ENCODE data around the gene CREM. TPM values are rescaled to one million over a fixed set of nuclear protein-coding genes. Genes with fewer than 3 reads are reported as not detected.

Gene CREM
- total and polyA plus RNA-seq, 7 donors, result 18.8 to 336 (median 39.2) TPM

DNA sequence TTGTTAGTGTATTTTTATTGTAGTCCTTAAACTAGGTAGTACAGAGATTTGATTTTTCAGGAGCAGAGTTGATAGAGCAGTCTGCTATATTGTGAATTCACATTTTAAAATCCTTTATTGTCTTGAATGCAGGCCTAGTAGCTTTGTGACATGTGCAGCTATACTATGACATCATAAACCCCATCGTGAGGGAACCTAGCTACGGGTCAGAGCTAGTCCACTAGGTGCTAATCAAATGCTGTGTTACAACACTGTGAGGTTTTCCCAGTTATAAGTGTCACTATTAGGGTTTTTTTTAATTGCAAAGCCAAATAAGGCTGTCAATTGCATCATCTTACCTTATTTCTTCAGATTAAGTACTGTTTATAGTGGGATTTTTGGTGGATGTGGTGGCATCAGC lies 40.7 kb downstream of the CREM start:
- TF ChIP-seq, protein P1, sequence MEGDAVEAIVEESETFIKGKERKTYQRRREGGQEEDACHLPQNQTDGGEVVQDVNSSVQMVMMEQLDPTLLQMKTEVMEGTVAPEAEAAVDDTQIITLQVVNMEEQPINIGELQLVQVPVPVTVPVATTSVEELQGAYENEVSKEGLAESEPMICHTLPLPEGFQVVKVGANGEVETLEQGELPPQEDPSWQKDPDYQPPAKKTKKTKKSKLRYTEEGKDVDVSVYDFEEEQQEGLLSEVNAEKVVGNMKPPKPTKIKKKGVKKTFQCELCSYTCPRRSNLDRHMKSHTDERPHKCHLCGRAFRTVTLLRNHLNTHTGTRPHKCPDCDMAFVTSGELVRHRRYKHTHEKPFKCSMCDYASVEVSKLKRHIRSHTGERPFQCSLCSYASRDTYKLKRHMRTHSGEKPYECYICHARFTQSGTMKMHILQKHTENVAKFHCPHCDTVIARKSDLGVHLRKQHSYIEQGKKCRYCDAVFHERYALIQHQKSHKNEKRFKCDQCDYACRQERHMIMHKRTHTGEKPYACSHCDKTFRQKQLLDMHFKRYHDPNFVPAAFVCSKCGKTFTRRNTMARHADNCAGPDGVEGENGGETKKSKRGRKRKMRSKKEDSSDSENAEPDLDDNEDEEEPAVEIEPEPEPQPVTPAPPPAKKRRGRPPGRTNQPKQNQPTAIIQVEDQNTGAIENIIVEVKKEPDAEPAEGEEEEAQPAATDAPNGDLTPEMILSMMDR (IDR thresholded peaks at IDR 0.05), result no peak
- no peaks in the 10 kb centered on the region for H3K9me3 ChIP-seq
- intact Hi-C loops (cut with DNase I), result no loop called here
- no peaks in the 10 kb centered on the region for H3K36me3 ChIP-seq (ENCODE audit: insufficient read depth in 1 of 2, low read depth in 1 of 2)
- peaks cover 4% of the 10 kb centered on the region for H3K4me1 ChIP-seq
- H3K27me3 ChIP-seq (ENCODE audit: insufficient read depth in 3 of 3, low read length in 2 of 3), result no peaks in the 10 kb centered on the region
- no peak overlapping the region for H3K27ac ChIP-seq
- WGBS, 3 donors, result 92% methylated on average over 2 of the region's 2 CpGs
- DNase-seq (no peak), ATAC-seq (no peak)
- H3K4me3 ChIP-seq, result no peak overlapping the region

DNA sequence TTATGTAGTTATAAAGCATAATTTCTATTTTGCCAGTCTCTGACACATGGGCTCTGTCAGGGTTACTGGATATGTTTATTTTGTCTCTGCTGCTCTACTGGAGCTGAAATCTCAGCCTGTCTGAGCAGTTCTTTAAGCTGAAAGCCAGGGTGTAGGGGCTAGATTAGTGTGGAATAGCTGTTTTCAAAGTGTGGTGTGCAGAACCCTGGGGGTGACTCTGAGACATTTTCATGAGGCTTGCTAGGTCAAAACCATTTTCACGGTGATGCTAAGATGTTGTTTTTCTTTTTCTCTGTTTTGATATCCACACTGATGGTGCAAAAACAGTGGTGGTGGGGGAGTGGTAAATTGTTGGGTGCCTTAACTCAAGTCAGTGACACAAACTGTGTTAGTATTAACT lies 45.5 kb downstream of the CREM start:
- Histone ChIP-seq H3K4me1 (peaks cover 6% of the 10 kb centered on the region), H3K27ac (peak overlapping the region; percentile 8), H3K36me3 (ENCODE audit: insufficient read depth in 1 of 2, low read depth in 1 of 2) (no peaks in the 10 kb centered on the region), H3K27me3 (ENCODE audit: insufficient read depth in 3 of 3, low read length in 2 of 3) (no peaks in the 10 kb centered on the region), H3K4me3 (no peak overlapping the region), H3K9me3 (no peaks in the 10 kb centered on the region)
- intact Hi-C loops (cut with DNase I), result no loop called here
- TF ChIP-seq, protein P1 (IDR thresholded peaks at IDR 0.05), result no peak
- DNase-seq, result no peak
- 15 to 39% (median 21%) methylated on average over 1 of the region's 1 CpG for WGBS, 3 donors
- no peak for ATAC-seq

DNA sequence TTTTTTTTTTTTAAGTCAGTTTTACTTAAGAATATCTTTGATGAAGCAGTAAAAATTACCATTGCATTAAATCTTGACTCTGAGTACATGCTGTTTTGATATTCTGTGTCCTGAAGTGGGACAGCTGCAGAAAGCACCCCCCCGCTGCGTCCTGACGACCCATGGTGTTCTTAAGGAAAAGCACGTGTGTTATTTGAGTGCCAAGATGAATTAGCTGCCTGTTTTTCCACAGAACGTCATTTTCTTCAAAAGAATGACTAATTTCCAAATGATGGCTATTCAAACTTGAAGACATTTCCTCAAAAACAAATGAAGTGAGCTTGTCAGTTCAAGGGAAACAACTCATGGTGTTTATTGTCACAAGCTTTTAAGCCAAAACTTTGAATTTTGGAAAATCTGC lies 45.9 kb downstream of the CREM start:
- intact Hi-C loops (cut with DNase I), result no loop called here
- H3K36me3 ChIP-seq (ENCODE audit: insufficient read depth in 1 of 2, low read depth in 1 of 2), result no peaks in the 10 kb centered on the region
- no peaks in the 10 kb centered on the region for H3K27me3 ChIP-seq (ENCODE audit: insufficient read depth in 3 of 3, low read length in 2 of 3)
- H3K27ac ChIP-seq, result peak overlapping the region; percentile 8
- H3K4me3 ChIP-seq, result no peak overlapping the region
- WGBS, 3 donors, result 7 to 13% (median 7%) methylated on average over 5 of the region's 5 CpGs
- TF ChIP-seq, protein P1 (IDR thresholded peaks at IDR 0.05), result no peak
- H3K4me1 ChIP-seq, result peaks cover 6% of the 10 kb centered on the region
- H3K9me3 ChIP-seq, result no peaks in the 10 kb centered on the region
- DNase-seq (peak; percentile 32 to 66), ATAC-seq (peak in 1 of 4 donors; percentile 73)

DNA sequence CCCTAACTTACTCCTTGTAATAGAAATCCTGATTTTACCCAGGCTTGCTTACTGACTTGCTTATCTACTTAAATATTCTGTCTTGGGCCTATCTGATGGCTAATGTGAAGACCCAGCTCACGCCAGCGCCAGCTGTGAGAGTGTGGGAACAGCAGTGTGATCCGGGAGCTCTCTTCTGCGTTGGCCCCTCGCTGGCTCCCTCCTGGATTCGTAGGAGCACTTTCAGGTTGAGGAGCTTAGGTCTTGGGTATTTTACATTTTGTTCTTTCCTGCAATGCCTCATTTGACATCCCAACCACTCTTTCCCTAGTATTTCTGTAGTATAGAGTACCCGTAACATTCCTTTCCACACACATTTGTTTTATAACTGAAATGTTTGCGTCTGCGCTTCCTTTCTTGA lies 51.7 kb downstream of the CREM start:
- intact Hi-C loops (cut with DNase I), result loop anchor here in 1 of 2 donors (1.0 kb wide), 1 partner anchor 23 kb away; no protein-coding TSS in a partner anchor
- 89 to 94% (median 93%) methylated on average over 9 of the region's 9 CpGs for WGBS, 3 donors
- H3K4me1 ChIP-seq, result no peaks in the 10 kb centered on the region
- no peak overlapping the region for H3K27ac ChIP-seq
- H3K9me3 ChIP-seq, result no peaks in the 10 kb centered on the region
- peaks cover 0 to 9% of the 10 kb centered on the region in 2 donors for H3K36me3 ChIP-seq (ENCODE audit: insufficient read depth in 1 of 2, low read depth in 1 of 2)
- no peak overlapping the region for H3K4me3 ChIP-seq
- no peak for ATAC-seq
- no peak for DNase-seq
- TF ChIP-seq, protein P1 (IDR thresholded peaks at IDR 0.05), result no peak
- H3K27me3 ChIP-seq (ENCODE audit: insufficient read depth in 3 of 3, low read length in 2 of 3), result no peaks in the 10 kb centered on the region

Measured in psoas muscle (tissue), 8 donors.